Raji (cell line): ENCODE results near the gene TMEM121.

Experiments
- POLR2A ChIP-seq: IDR thresholded peaks from 2 replicates; pipeline ENCODE4 v1.6.1; 2011; ENCODE audit warnings: low read depth, low read length, control low read depth; ENCODE audit not compliant: insufficient read depth

The TMEM121 gene

GRCh38 chr14:105576525-105577088, 50.2 kb downstream of the TMEM121 start:
- TF ChIP-seq POLR2A, result 0 out of 2 replicates have a peak, but pooled peaks have one; percentile 26

GRCh38 chr14:105577314-105577861, 51.0 kb downstream of the TMEM121 start:
- peak; percentile 47 for TF ChIP-seq POLR2A

- TF ChIP-seq POLR2A, result no peak
Measured at GRCh38 chr14:105578070-105578469, 51.7 kb downstream of the TMEM121 start.
